Osteoblast (primary cell): ENCODE measurements around the gene ASGR1. TPM values are rescaled to one million over a fixed set of nuclear protein-coding genes. Genes with fewer than 3 reads are reported as not detected.
A peak's percentile ranks its signal among the peaks of the same experiment; 100 is the strongest.

Source experiments
- DNase-seq: peaks from one replicate; pipeline ENCODE4 v3.0.0; 2011; ENCODE audit warnings: low spot score, mixed read lengths; ENCODE audit not compliant: insufficient read length; ENCODE audit errors: missing footprints
- H2AFZ ChIP-seq: 2 replicates; pipeline ENCODE4 v1.6.0; 2011; ENCODE audit warnings: mild to moderate bottlenecking, low read length
- H3K27ac ChIP-seq: 2 replicates; pipeline ENCODE4 v1.5.1; 2011; ENCODE audit warnings: mild to moderate bottlenecking, low read depth, low read length, moderate library complexity
- H3K27me3 ChIP-seq: 2 replicates; pipeline ENCODE4 v1.6.0; 2012; ENCODE audit warnings: mild to moderate bottlenecking, control low read depth, inconsistent platforms, low read length, moderate library complexity; ENCODE audit not compliant: insufficient read depth
- H3K36me3 ChIP-seq: 2 replicates; pipeline ENCODE4 v1.5.1; 2011; ENCODE audit warnings: mild to moderate bottlenecking, low read length, control low read depth, moderate library complexity; ENCODE audit not compliant: insufficient read depth
- H3K4me1 ChIP-seq: 2 replicates; pipeline ENCODE4 v1.5.1; 2011; ENCODE audit warnings: mild to moderate bottlenecking, low read length, control low read depth, moderate library complexity; ENCODE audit not compliant: insufficient read depth
- H3K4me2 ChIP-seq: 2 replicates; pipeline ENCODE4 v1.6.0; 2011; ENCODE audit warnings: mild to moderate bottlenecking, low read length; ENCODE audit not compliant: insufficient read depth
- H3K4me3 ChIP-seq: fragments of 200-600 bp; sonication (generic); 3 replicates; pipeline ENCODE4 v1.5.1; 2012; ENCODE audit warnings: mild to moderate bottlenecking, low read length, inconsistent platforms; ENCODE audit not compliant: insufficient read depth
- H3K79me2 ChIP-seq: 2 replicates; pipeline ENCODE4 v1.6.0; 2012; ENCODE audit warnings: mild to moderate bottlenecking, low read length, control low read depth, inconsistent platforms; ENCODE audit not compliant: insufficient read depth
- H3K9me3 ChIP-seq: 2 replicates; pipeline ENCODE4 v1.5.1; 2011; ENCODE audit warnings: low read depth, low read length, control low read depth
- H4K20me1 ChIP-seq: 2 replicates; pipeline ENCODE4 v1.6.0; 2012; ENCODE audit warnings: mild to moderate bottlenecking, low read length, control low read depth; ENCODE audit not compliant: insufficient read depth
- total RNA-seq: library from RNA; depleted of rRNA; stranded (reverse); fragments of >200 nt; gene quantifications from 2 replicates; pipeline ENCODE4 v1.2.3, GENCODE V29; 2012
- TF ChIP-seq, protein P1 (sequence below): IDR thresholded peaks from 2 replicates; pipeline ENCODE4 v1.5.1; 2011; ENCODE audit warnings: mild to moderate bottlenecking, low read depth, low read length, moderate library complexity; ENCODE audit errors: extremely low read depth

Gene ASGR1
- total RNA-seq, 1 donor = 1.1 TPM

GRCh38 chr17:7139400-7139799, 39.8 kb downstream of the ASGR1 start:
- H4K20me1 ChIP-seq = no peaks in the 10 kb centered on the region
- TF ChIP-seq, protein P1, sequence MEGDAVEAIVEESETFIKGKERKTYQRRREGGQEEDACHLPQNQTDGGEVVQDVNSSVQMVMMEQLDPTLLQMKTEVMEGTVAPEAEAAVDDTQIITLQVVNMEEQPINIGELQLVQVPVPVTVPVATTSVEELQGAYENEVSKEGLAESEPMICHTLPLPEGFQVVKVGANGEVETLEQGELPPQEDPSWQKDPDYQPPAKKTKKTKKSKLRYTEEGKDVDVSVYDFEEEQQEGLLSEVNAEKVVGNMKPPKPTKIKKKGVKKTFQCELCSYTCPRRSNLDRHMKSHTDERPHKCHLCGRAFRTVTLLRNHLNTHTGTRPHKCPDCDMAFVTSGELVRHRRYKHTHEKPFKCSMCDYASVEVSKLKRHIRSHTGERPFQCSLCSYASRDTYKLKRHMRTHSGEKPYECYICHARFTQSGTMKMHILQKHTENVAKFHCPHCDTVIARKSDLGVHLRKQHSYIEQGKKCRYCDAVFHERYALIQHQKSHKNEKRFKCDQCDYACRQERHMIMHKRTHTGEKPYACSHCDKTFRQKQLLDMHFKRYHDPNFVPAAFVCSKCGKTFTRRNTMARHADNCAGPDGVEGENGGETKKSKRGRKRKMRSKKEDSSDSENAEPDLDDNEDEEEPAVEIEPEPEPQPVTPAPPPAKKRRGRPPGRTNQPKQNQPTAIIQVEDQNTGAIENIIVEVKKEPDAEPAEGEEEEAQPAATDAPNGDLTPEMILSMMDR = no peak
- no peaks in the 10 kb centered on the region for H3K36me3 ChIP-seq
- peaks cover 31% of the 10 kb centered on the region for H3K27me3 ChIP-seq
- H3K79me2 ChIP-seq = no peaks in the 10 kb centered on the region
- no peaks in the 10 kb centered on the region for H3K4me1 ChIP-seq
- peak; percentile 25 for DNase-seq
- no peaks in the 10 kb centered on the region for H3K9me3 ChIP-seq
- no peak overlapping the region for H3K4me2 ChIP-seq
- H3K4me3 ChIP-seq = no peak overlapping the region
- H3K27ac ChIP-seq = no peak overlapping the region
- no peak overlapping the region for H2AFZ ChIP-seq

DNA sequence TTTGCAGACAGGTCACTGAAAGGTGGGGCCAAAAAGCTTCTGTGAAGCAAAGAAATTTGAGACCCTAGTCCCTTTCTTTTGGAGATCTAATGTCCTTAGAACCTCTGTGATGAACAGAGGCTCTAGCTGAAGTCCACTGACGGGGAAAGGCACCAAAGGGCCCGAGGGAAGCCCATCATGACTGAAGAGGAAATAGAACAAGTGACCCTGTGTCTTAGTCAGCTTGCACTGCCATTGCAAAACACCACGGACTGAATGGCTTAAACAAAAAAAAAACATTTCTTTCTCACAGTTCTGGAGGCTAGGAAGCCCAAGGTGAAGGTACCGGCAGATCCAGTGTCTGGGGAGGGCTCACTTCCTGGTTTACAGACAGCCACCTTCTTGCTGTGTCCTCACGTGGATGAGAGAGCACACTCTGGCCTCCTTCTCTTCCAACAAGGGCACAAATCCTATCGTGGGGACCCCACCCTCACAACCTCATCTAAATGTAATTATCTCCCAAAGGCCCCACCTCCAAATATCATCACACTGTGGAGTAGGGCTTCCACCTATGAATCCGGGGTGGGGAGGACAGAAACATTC, 40.3 kb downstream of the ASGR1 start:
- Histone ChIP-seq H3K27ac (no peak overlapping the region), H4K20me1 (no peaks in the 10 kb centered on the region), H2AFZ (no peak overlapping the region), H3K4me1 (no peaks in the 10 kb centered on the region), H3K36me3 (no peaks in the 10 kb centered on the region), H3K79me2 (no peaks in the 10 kb centered on the region), H3K4me2 (no peak overlapping the region), H3K27me3 (peaks cover 31% of the 10 kb centered on the region), H3K4me3 (no peak overlapping the region), H3K9me3 (no peaks in the 10 kb centered on the region)
- TF ChIP-seq, protein P1 = no peak
- DNase-seq = peak; percentile 39

GRCh38 chr17:7137171-7137943, 41.8 kb downstream of the ASGR1 start:
- Histone ChIP-seq H3K4me2 (no peak overlapping the region), H3K4me1 (no peaks in the 10 kb centered on the region), H2AFZ (no peak overlapping the region), H3K36me3 (no peaks in the 10 kb centered on the region), H3K27me3 (peaks cover 35% of the 10 kb centered on the region), H3K27ac (no peak overlapping the region), H3K9me3 (no peaks in the 10 kb centered on the region), H3K79me2 (no peaks in the 10 kb centered on the region), H3K4me3 (no peak overlapping the region), H4K20me1 (no peaks in the 10 kb centered on the region)
- peak; percentile 32 for DNase-seq
- TF ChIP-seq, protein P1 = no peak

DNA sequence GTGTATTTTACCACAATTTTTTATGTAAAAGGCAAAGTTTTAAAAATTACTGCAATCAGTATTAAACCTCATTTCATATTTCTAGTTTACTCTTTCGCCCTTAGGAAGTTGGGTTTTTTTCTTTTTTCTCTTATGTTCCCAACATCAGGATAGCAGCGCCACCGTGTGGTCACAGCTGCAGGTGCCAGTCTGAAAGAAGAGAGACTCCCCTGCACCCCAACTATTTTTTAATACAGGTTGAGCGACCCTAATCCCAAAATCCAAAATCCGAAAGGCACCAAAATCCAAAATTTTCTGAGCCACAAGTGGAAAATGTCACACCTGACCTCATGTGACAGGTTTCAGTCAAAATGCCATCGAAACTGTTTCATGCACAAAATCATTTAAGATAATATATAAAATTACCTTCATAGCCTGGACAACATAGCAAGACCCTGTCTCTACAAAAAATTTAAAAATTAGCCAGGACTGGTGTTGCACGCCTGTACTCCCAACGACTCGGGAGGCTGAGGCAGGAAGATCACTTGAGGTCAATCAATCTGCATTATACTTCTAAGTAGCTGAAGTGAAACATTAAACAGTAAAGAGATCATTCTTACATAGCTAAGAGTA, 42.8 kb downstream of the ASGR1 start:
- TF ChIP-seq, protein P1 = peak; percentile 97
- H3K79me2 ChIP-seq = no peaks in the 10 kb centered on the region
- H3K36me3 ChIP-seq = no peaks in the 10 kb centered on the region
- H3K27me3 ChIP-seq = peaks cover 30% of the 10 kb centered on the region
- no peak overlapping the region for H2AFZ ChIP-seq
- no peaks in the 10 kb centered on the region for H3K4me1 ChIP-seq
- H3K4me2 ChIP-seq = peak overlapping the region; percentile 44
- peak; percentile 92 for DNase-seq
- H4K20me1 ChIP-seq = no peaks in the 10 kb centered on the region
- no peak overlapping the region for H3K27ac ChIP-seq
- H3K9me3 ChIP-seq = no peaks in the 10 kb centered on the region
- no peak overlapping the region for H3K4me3 ChIP-seq
